Upper lobe of left lung (tissue), 6 donors: ENCODE measurements around the gene SEC31A. TPM values are rescaled to one million over a fixed set of nuclear protein-coding genes. Genes with fewer than 3 reads are reported as not detected.

Experiments
- ATAC-seq, 2 donors: fragments of 200-7000 bp; cut with Tn5 transposase; one replicate each; pipeline ENCODE4 v1.9.1; 2022; ENCODE audit warnings: mild to moderate bottlenecking in 2 of 2, moderate library complexity in 2 of 2; ENCODE audit not compliant: low FRiP score in 2 of 2
- DNase-seq, 2 donors: peaks; one replicate each; pipeline ENCODE4 v3.0.0-alpha.2; 2019 to 2020
- H3K27ac ChIP-seq, 4 donors: fragments of 200-600 bp; sonication (generic); one replicate each; pipeline ENCODE4 v1.5.1; 2016 to 2019
- H3K27me3 ChIP-seq, 4 donors: fragments of 200-600 bp; sonication (generic); one replicate each; pipeline ENCODE4 v1.5.1; 2017 to 2019
- H3K36me3 ChIP-seq, 4 donors: fragments of 200-600 bp; sonication (generic); one replicate each; pipeline ENCODE4 v1.5.1; 2016 to 2019
- H3K4me1 ChIP-seq, 4 donors: fragments of 200-600 bp; sonication (generic); one replicate each; pipeline ENCODE4 v1.5.1; 2018 to 2019
- H3K4me3 ChIP-seq, 4 donors: fragments of 200-600 bp; sonication (generic); one replicate each; pipeline ENCODE4 v1.5.1; 2017 to 2019; ENCODE audit warnings: mild to moderate bottlenecking in 2 of 4, moderate library complexity in 1 of 4
- H3K9me3 ChIP-seq, 4 donors: fragments of 200-600 bp; sonication (generic); one replicate each; pipeline ENCODE4 v1.5.1; 2018 to 2019
- EP300 ChIP-seq, 4 donors: sonication (generic); formaldehyde crosslinking; IDR thresholded peaks; one replicate each; pipeline ENCODE4 v1.5.1; 2017; ENCODE audit warnings: antibody characterized with exemption in 4 of 4, control low read depth in 2 of 4
- POLR2A ChIP-seq, 4 donors: fragments of 450-650 bp; IDR thresholded peaks; one replicate each; pipeline ENCODE4 v1.5.1; 2016 to 2017; ENCODE audit warnings: antibody characterized with exemption in 4 of 4, mild to moderate bottlenecking in 2 of 4
- POLR2AphosphoS5 ChIP-seq, 2 donors: sonication (generic); formaldehyde crosslinking; IDR thresholded peaks; one replicate each; pipeline ENCODE4 v1.5.1; 2017; ENCODE audit warnings: antibody characterized with exemption in 2 of 2
- WGBS, 2 donors: methylation state at CpG; one replicate each; pipeline ENCODE4 v1.1.5; 2017 to 2018; 5-methylcytosine and 5-hydroxymethylcytosine counted together
- total RNA-seq, 6 donors: library from RNA; depleted of rRNA in 4 of 6; stranded (reverse); fragments of >200 nt in 4 of 6; gene quantifications; one replicate each; pipeline versions ENCODE4 v1.1.0 to v1.2.1, GENCODE V29; 2016 to 2021
- TF ChIP-seq, protein P1 (sequence below), 6 experiments: fragments of 450-650 bp in 4 of 6; fragments of 200-600 bp in 2 of 6; sonication (generic) in 2 of 6; IDR thresholded peaks; one replicate each; pipeline ENCODE4 v1.5.1; 2016 to 2019; ENCODE audit warnings: antibody characterized with exemption in 6 of 6
- donor health status: DM: no; HTN: no; CAD: no; lungs with moderate emphysema.
- donor health status: DM: no; HTN: yes; CAD: no; lungs with severe emphysema.

Gene SEC31A
- total RNA-seq, 6 donors from 2014 or later: 128 to 230 (median 160) TPM

DNA sequence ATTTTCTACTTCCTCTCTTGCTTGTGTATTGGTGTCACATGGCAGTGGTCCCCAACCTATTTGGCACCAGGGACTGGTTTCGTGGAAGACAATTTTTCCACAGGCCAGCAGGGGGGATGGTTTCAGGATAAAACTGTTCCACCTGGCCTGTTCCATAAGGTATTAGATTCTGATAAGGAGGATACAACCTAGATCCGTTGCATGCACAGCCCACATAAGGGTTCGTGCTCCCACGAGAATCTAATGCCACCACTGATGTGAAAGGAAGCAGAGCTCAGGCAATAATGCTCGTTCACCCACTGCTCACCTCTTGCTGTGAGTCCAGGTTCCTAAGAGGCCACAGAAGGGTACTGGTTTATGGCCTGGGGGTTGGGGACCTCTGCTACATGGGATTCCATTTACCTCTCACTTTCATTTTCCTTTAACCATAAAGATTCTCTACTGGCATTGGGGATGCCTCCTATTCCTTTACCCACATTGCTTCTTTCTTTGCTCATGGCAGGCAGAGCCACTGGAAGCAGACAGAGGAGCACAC, 38.1 kb downstream of the SEC31A start:
- no peak for DNase-seq
- Histone ChIP-seq H3K4me3 (no peak overlapping the region), H3K27me3 (no peaks in the 10 kb centered on the region), H3K36me3 (peaks cover 43 to 100% (median 86%) of the 10 kb centered on the region in 4 donors), H3K9me3 (no peaks in the 10 kb centered on the region), H3K27ac (no peak overlapping the region), H3K4me1 (no peaks in the 10 kb centered on the region)
- WGBS, 2 donors: 73 to 88% methylated on average over 1 to 5 of the region's 5 CpGs
- no peak for TF ChIP-seq POLR2A (IDR thresholded peaks at IDR 0.05)
- TF ChIP-seq, protein P1, sequence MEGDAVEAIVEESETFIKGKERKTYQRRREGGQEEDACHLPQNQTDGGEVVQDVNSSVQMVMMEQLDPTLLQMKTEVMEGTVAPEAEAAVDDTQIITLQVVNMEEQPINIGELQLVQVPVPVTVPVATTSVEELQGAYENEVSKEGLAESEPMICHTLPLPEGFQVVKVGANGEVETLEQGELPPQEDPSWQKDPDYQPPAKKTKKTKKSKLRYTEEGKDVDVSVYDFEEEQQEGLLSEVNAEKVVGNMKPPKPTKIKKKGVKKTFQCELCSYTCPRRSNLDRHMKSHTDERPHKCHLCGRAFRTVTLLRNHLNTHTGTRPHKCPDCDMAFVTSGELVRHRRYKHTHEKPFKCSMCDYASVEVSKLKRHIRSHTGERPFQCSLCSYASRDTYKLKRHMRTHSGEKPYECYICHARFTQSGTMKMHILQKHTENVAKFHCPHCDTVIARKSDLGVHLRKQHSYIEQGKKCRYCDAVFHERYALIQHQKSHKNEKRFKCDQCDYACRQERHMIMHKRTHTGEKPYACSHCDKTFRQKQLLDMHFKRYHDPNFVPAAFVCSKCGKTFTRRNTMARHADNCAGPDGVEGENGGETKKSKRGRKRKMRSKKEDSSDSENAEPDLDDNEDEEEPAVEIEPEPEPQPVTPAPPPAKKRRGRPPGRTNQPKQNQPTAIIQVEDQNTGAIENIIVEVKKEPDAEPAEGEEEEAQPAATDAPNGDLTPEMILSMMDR (IDR thresholded peaks at IDR 0.05): no peak
- no peak for TF ChIP-seq EP300 (IDR thresholded peaks at IDR 0.05)
- no peak for TF ChIP-seq POLR2AphosphoS5 (IDR thresholded peaks at IDR 0.05)
- no peak for ATAC-seq

DNA sequence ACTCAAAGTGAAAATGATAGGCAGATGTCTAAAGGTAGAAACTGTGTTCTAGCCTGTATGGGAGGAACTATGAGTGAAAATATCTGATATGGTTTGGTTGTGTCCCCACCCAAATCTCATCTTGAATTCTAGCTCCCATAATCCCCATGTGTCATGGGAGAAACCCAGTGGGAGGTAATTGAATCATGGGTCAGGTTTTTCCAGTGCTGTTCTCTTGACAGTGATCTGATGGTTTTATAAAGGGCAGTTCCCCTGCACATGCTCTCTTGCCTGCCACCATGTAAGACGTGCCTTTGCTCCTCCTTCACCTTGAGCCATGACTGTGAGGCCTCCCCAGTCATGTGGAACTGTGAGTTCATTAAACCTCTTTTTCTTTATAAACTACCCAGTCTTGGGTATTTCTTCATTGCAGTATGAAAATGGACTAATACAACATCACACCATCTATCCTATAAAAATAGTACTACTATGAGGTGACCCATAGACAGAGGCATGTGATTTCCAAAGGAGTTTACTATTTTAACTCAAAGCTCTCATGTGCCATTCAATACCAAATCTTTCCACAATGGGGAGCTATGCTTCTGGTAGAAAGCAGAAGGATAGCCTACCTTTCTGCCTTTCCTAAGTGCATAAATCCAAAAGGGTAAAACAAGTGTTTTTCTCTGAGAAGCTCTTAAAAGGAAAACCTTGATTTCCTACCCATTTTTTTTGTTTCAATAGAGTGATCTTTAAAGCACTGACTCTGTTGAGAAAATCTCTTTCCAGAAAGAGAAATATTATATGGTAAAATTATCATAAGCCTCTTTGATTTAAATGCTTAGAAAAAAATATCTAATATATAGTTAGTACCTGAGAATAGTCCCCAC, 38.8 kb downstream of the SEC31A start:
- 89 to 100% methylated on average over 1 of the region's 1 CpG for WGBS, 2 donors
- ATAC-seq (no peak), DNase-seq (no peak)

DNA sequence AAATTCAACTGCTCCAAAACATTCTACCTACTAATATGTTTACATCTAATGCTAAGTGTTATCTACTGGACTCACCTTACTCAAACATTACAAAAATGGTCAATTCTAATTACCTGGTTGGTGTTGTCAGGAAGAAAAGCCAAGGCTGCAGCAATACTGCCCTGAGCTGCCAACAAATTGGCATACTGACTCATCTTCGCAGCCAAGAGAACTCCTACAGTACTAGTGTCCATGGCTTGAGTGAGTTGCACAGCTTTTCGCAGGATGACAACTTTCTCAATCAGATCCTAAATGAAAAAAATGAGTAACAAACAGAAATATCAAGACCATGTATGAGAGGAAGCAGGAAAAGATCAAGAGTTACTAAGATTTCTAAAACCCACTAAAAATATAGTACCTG, 39.6 kb downstream of the SEC31A start:
- TF ChIP-seq POLR2A (IDR thresholded peaks at IDR 0.05) (no peak), EP300 (IDR thresholded peaks at IDR 0.05) (no peak), POLR2AphosphoS5 (IDR thresholded peaks at IDR 0.05) (no peak)
- TF ChIP-seq, protein P1 (IDR thresholded peaks at IDR 0.05): no peak
- WGBS, 2 donors: 96 to 100% methylated on average over 2 of the region's 2 CpGs
- H3K27ac ChIP-seq: no peak overlapping the region
- no peaks in the 10 kb centered on the region for H3K9me3 ChIP-seq
- H3K36me3 ChIP-seq: peaks cover 32 to 100% (median 84%) of the 10 kb centered on the region in 4 donors
- H3K4me3 ChIP-seq: no peak overlapping the region
- ATAC-seq (no peak), DNase-seq (no peak)
- no peaks in the 10 kb centered on the region for H3K27me3 ChIP-seq
- H3K4me1 ChIP-seq: no peaks in the 10 kb centered on the region

More for the DNA sequence above, 38.8 kb downstream of the SEC31A start:
- no peak for TF ChIP-seq POLR2A (IDR thresholded peaks at IDR 0.05)
- TF ChIP-seq, protein P1 (IDR thresholded peaks at IDR 0.05): peak in 4 of 6 experiments; percentile 31 to 38 (median 32)
- H3K4me3 ChIP-seq: no peak overlapping the region
- no peaks in the 10 kb centered on the region for H3K4me1 ChIP-seq
- H3K27me3 ChIP-seq: no peaks in the 10 kb centered on the region
- H3K9me3 ChIP-seq: no peaks in the 10 kb centered on the region
- H3K27ac ChIP-seq: no peak overlapping the region
- H3K36me3 ChIP-seq: peaks cover 40 to 100% (median 87%) of the 10 kb centered on the region in 4 donors

DNA sequence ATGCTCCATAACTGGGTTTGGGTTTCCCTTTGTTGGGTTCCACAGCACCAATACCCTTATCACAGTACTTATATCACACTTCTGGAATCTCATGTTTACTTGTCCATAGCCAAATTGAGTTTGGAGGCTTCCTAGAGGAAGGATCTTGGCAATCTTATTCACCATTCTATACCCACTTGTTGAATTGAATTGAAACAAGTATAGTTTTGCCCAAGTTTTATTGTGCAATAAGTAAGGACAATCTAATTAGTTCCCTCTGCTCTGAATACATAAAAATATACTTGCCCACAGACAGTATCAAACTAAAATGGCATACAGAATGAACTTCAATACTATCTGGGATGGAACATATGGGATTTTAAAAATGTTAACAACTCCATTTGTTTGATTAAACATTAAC, 40.3 kb downstream of the SEC31A start:
- TF ChIP-seq POLR2AphosphoS5 (IDR thresholded peaks at IDR 0.05) (no peak), EP300 (IDR thresholded peaks at IDR 0.05) (no peak)
- TF ChIP-seq, protein P1 (IDR thresholded peaks at IDR 0.05): no peak
- no peaks in the 10 kb centered on the region for H3K9me3 ChIP-seq
- ATAC-seq: no peak
- peaks cover 28 to 100% (median 82%) of the 10 kb centered on the region in 4 donors for H3K36me3 ChIP-seq
- no peak for DNase-seq
- H3K27ac ChIP-seq: no peak overlapping the region
- no peak overlapping the region for H3K4me3 ChIP-seq
- no peaks in the 10 kb centered on the region for H3K4me1 ChIP-seq
- H3K27me3 ChIP-seq: no peaks in the 10 kb centered on the region
